ENCODE data around the gene PCNA. TPM values are rescaled to one million over a fixed set of nuclear protein-coding genes. Genes with fewer than 3 reads are reported as not detected.

The PCNA gene
- total RNA-seq, 1 donor from 2014 or later, result 48.1 TPM

DNA sequence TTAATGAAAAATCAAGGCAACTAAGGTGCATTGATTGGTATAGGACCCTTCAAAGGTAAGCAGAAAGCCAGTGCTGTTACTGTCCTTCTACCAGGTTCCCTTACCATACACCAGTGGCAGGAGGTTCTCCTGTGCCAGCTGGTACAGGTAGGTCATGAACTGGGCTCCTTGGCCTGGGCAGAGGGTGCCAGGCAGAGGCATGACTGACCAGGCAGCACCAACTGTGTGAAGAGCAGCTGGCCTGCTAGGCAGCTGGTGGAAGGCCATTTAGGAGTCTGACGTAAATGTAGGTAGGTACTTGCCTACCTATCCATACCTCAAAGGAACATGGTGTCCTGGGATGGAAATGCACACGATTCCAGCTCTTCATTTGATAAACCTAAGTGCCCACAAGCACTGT is 23.3 kb downstream of the PCNA start:
- peaks cover 45% of the 10 kb centered on the region for H3K36me3 ChIP-seq
- TF ChIP-seq, protein P1, sequence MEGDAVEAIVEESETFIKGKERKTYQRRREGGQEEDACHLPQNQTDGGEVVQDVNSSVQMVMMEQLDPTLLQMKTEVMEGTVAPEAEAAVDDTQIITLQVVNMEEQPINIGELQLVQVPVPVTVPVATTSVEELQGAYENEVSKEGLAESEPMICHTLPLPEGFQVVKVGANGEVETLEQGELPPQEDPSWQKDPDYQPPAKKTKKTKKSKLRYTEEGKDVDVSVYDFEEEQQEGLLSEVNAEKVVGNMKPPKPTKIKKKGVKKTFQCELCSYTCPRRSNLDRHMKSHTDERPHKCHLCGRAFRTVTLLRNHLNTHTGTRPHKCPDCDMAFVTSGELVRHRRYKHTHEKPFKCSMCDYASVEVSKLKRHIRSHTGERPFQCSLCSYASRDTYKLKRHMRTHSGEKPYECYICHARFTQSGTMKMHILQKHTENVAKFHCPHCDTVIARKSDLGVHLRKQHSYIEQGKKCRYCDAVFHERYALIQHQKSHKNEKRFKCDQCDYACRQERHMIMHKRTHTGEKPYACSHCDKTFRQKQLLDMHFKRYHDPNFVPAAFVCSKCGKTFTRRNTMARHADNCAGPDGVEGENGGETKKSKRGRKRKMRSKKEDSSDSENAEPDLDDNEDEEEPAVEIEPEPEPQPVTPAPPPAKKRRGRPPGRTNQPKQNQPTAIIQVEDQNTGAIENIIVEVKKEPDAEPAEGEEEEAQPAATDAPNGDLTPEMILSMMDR (IDR thresholded peaks at IDR 0.05), result no peak
- DNase-seq (no peak), ATAC-seq (no peak)
- H3K27me3 ChIP-seq (ENCODE audit: low read depth), result no peaks in the 10 kb centered on the region
- H3K27ac ChIP-seq, result no peak overlapping the region
- intact Hi-C loops (cut with DNase I), result no loop called here
- H3K4me3 ChIP-seq, result no peak overlapping the region
- H3K9me3 ChIP-seq, result no peaks in the 10 kb centered on the region
- no peaks in the 10 kb centered on the region for H3K4me1 ChIP-seq

DNA sequence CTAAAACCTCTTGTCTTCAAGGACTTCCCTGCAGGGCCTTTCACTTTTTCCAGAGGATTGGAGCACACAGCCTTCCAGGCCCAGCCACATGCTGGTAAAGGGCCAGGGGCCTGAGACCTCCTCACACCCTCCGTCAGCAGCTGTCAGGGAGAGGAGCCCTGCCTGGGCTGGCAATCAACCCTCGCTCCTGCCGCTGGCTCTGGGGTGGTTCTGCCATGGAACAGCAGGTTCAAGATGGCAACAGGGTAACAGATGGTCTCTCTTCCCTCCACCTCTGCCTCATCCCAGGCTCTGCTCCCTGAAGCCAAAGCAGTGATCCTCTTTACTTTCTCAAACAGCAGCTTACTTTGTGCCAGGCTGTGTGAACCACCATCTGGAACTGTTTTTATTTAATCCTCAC is 23.8 kb downstream of the PCNA start:
- ATAC-seq (no peak), DNase-seq (no peak)
- no peak overlapping the region for H3K4me3 ChIP-seq
- H3K27ac ChIP-seq, result no peak overlapping the region
- TF ChIP-seq, protein P1 (IDR thresholded peaks at IDR 0.05), result no peak
- no peaks in the 10 kb centered on the region for H3K4me1 ChIP-seq
- H3K27me3 ChIP-seq (ENCODE audit: low read depth), result no peaks in the 10 kb centered on the region
- peaks cover 42% of the 10 kb centered on the region for H3K36me3 ChIP-seq
- no peaks in the 10 kb centered on the region for H3K9me3 ChIP-seq
- intact Hi-C loops (cut with DNase I), result no loop called here

DNA sequence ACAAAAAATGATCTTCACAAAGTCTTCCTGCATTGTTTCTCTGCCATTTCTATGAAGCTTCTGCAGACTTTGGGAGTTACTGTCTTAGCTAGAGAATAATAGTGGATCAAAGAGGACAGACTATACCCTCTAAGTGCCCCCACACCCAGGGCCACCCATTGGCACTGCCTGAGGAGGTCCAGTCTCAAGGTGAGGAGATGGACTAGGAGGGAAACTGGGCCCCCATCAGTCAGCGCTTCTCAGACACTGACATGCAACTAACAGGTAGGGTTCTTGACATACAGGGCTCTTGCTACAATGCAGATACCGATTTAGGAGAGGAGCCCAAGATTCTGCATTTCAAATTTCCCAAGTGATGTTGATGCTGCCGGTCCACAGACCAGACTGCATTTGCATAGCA is 24.3 kb downstream of the PCNA start:
- DNase-seq (no peak), ATAC-seq (no peak)
- TF ChIP-seq, protein P1 (IDR thresholded peaks at IDR 0.05), result no peak
- Histone ChIP-seq H3K27me3 (ENCODE audit: low read depth) (no peaks in the 10 kb centered on the region), H3K36me3 (peaks cover 40% of the 10 kb centered on the region), H3K4me3 (no peak overlapping the region), H3K27ac (no peak overlapping the region), H3K9me3 (no peaks in the 10 kb centered on the region), H3K4me1 (peaks cover 4% of the 10 kb centered on the region)
- intact Hi-C loops (cut with DNase I), result no loop called here

DNA sequence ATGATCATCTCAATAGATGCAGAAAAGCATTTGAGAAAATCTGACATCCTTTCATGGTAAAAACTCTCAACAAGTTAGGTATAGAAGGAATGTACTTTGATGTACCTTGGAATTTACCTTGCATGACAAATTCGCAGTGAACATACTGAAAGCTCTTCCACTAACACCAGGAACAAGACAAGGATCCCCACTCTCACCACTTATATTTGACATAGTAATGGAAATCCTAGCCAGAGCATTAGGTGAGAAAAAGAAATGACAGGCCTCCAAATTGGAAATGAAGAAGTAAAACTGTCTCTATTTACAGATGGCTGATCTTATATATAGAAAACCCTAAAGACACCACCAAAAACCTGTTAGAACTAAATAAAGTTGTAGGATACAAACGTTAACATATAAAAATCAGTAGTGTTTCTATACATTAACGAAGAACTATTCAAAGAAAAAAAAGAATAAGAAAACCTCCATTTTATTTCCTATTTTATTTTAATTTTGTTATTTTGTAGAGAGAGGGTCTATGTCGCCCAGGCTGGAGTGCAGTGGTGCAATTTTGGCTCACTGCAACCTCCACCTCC is 26.9 kb downstream of the PCNA start:
- Histone ChIP-seq H3K27me3 (ENCODE audit: low read depth) (no peaks in the 10 kb centered on the region), H3K9me3 (no peaks in the 10 kb centered on the region), H3K4me1 (peaks cover 13% of the 10 kb centered on the region), H3K36me3 (peaks cover 21% of the 10 kb centered on the region), H3K27ac (no peak overlapping the region), H3K4me3 (no peak overlapping the region)
- TF ChIP-seq, protein P1 (IDR thresholded peaks at IDR 0.05), result no peak
- ATAC-seq, result no peak
- no peak for DNase-seq
- intact Hi-C loops (cut with DNase I), result no loop called here

DNA sequence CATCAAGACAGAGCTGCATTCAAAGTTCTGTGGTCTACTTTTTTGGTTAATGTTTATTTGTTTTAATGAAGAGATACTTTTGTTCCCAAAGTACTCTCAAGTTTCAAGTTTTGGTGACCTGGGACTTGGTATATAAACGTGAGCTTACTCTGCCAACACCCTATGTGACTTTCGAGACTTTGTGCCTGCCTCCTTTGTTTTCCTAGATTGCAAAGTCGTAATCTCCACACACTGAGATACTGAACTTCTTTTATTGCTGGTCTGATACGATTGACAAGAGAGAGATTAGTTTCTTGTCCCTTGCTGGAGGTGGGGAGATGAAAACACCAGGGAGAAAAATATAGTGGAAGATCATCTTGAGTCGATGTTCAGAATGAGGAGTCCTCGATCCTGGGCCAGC is 27.9 kb downstream of the PCNA start:
- TF ChIP-seq, protein P1 (IDR thresholded peaks at IDR 0.05), result no peak
- Histone ChIP-seq H3K4me1 (peaks cover 13% of the 10 kb centered on the region), H3K4me3 (no peak overlapping the region), H3K27ac (no peak overlapping the region), H3K9me3 (no peaks in the 10 kb centered on the region), H3K36me3 (peaks cover 21% of the 10 kb centered on the region), H3K27me3 (ENCODE audit: low read depth) (no peaks in the 10 kb centered on the region)
- intact Hi-C loops (cut with DNase I), result no loop called here
- ATAC-seq, result no peak
- no peak for DNase-seq

Measured in lower lobe of right lung (tissue), 2 donors.